Osteocyte (in vitro differentiated cells): ENCODE measurements around the gene PPIF. TPM values are rescaled to one million over a fixed set of nuclear protein-coding genes. Genes with fewer than 3 reads are reported as not detected.

Experiments used
- DNase-seq: peaks from one replicate; pipeline ENCODE4 v3.0.0; 2021; ENCODE audit warnings: mixed read lengths; ENCODE audit not compliant: unreplicated experiment; ENCODE audit errors: extremely low spot score
- H3K27ac Mint-ChIP-seq: one replicate; pipeline ENCODE4 v1.8.0; 2021; ENCODE audit warnings: mild to moderate bottlenecking, mixed read lengths; ENCODE audit not compliant: unreplicated experiment
- H3K27me3 Mint-ChIP-seq: one replicate; pipeline ENCODE4 v1.8.0; 2021; ENCODE audit warnings: mixed read lengths; ENCODE audit not compliant: unreplicated experiment
- H3K36me3 Mint-ChIP-seq: one replicate; pipeline ENCODE4 v1.8.0; 2021; ENCODE audit warnings: mixed read lengths; ENCODE audit not compliant: unreplicated experiment
- H3K4me1 Mint-ChIP-seq: one replicate; pipeline ENCODE4 v1.8.0; 2021; ENCODE audit warnings: mixed read lengths; ENCODE audit not compliant: unreplicated experiment
- H3K4me3 Mint-ChIP-seq: one replicate; pipeline ENCODE4 v1.8.0; 2021; ENCODE audit warnings: mild to moderate bottlenecking, moderate library complexity, mixed read lengths; ENCODE audit not compliant: unreplicated experiment
- H3K9me3 Mint-ChIP-seq: one replicate; pipeline ENCODE4 v1.8.0; 2021; ENCODE audit warnings: mixed read lengths; ENCODE audit not compliant: unreplicated experiment
- total RNA-seq: library from RNA; stranded (reverse); gene quantifications from 2 replicates; pipeline ENCODE4 v1.2.1, GENCODE V29; 2021
- TF ChIP-seq, protein P1 (sequence below): fragments of 200-600 bp; sonication (generic); IDR thresholded peaks from 2 replicates; pipeline ENCODE4 v1.5.0; 2021; ENCODE audit warnings: antibody characterized with exemption, mild to moderate bottlenecking, moderate library complexity

Gene PPIF
- total RNA-seq, 1 donor from 2014 or later = 17.0 TPM

DNA sequence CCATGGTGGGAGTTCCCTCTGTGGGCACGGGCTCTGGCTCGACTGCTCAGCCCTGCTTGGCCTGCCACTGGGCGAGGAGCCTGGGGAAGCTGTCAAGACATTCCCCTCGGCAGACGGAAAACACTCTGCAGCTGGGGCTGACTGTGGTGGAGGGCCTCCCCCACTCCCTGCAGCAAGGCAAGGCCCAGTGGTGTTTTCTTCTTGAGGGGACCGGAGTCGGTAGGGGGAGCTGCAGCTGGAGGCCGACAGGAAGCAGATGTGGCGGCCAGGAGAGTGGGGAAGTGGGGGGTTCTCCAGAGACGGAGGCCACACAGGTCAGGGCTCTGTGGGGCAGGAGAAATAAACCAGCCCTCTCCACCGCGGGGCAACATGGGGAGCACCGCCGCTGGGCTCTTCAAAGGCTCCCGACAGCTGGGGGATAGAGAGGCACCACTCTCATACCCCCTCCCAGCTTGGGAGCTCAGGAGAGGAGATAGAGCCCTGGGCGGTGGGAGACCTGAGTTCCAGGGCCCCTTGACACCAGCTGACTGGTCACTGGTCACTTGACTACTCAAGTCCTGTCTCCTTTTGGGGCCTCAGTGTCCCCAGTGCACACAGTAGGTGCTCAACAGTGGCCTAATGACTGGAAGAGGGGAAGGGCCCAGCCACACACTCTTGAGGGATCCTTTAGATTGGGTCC is 43.4 kb downstream of the PPIF start:
- TF ChIP-seq, protein P1, sequence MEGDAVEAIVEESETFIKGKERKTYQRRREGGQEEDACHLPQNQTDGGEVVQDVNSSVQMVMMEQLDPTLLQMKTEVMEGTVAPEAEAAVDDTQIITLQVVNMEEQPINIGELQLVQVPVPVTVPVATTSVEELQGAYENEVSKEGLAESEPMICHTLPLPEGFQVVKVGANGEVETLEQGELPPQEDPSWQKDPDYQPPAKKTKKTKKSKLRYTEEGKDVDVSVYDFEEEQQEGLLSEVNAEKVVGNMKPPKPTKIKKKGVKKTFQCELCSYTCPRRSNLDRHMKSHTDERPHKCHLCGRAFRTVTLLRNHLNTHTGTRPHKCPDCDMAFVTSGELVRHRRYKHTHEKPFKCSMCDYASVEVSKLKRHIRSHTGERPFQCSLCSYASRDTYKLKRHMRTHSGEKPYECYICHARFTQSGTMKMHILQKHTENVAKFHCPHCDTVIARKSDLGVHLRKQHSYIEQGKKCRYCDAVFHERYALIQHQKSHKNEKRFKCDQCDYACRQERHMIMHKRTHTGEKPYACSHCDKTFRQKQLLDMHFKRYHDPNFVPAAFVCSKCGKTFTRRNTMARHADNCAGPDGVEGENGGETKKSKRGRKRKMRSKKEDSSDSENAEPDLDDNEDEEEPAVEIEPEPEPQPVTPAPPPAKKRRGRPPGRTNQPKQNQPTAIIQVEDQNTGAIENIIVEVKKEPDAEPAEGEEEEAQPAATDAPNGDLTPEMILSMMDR = no peak
- H3K27ac Mint-ChIP-seq = peak overlapping the region; percentile 7
- no peak overlapping the region for H3K4me3 Mint-ChIP-seq
- peaks cover 7% of the 10 kb centered on the region for H3K4me1 Mint-ChIP-seq
- H3K9me3 Mint-ChIP-seq = no peaks in the 10 kb centered on the region
- DNase-seq = no peak
- peaks cover 47% of the 10 kb centered on the region for H3K36me3 Mint-ChIP-seq
- no peaks in the 10 kb centered on the region for H3K27me3 Mint-ChIP-seq

DNA sequence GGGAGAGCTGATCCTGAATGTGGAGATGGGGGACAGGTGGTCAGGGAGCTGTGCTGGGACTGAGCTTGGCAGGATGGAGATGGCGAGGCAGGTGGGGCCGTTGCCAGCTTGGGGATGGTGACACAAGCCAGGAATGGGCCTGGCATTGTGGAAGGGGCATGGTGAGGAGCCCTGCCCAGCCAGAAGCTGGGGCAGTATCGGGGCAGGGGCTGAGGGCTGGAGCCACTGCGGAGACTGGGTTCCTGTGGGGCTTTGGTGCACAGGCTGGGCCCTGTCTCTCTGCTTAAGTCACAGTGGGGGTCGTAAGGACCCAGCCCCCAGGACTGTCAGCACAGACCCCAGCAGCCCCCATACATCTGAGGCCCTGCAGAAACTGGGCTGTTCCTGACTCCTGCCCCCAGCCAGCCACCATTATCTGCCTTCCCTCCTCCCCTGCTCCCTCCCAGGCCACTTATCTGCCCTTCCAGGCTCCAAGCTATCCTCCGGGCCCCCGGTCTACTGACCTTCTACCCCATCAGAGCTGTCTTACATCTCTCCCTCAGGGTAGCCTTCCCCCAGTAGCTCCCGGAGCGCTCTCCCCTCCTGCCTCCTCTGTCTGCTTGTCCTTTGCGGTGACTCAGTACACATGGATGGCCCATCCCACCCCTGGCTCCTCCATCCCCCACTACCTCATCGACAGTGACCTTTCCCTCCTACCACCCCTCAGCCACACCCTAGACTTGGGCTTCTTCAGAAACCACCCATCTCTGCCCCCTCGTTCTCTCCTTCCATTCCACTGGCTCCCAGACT is 44.2 kb downstream of the PPIF start:
- peaks cover 52% of the 10 kb centered on the region for H3K36me3 Mint-ChIP-seq
- H3K27me3 Mint-ChIP-seq = no peaks in the 10 kb centered on the region
- no peak overlapping the region for H3K4me3 Mint-ChIP-seq
- DNase-seq = no peak
- H3K4me1 Mint-ChIP-seq = peaks cover 8% of the 10 kb centered on the region
- no peaks in the 10 kb centered on the region for H3K9me3 Mint-ChIP-seq
- TF ChIP-seq, protein P1 = no peak
- H3K27ac Mint-ChIP-seq = peak overlapping the region; percentile 7

DNA sequence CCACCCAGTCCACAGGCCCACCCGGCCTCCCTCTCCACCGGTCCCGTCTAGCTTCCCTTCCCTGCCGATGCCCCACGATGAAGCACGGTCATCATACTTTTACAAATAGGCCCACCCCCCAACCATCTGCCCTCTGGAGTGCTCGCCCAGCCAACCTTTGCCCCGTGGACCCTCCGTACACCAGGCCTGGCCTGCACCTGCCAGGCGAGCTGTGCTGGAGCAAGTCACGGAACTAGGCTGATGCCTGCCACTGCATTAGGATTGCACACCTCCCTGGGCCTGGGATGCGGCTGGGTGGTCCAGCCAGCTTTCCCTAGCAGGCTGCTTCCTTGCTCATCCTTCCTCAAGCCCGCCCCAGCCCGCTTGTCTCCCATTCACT is 44.7 kb downstream of the PPIF start:
- H3K27me3 Mint-ChIP-seq = no peaks in the 10 kb centered on the region
- no peaks in the 10 kb centered on the region for H3K9me3 Mint-ChIP-seq
- TF ChIP-seq, protein P1 = no peak
- peaks cover 53% of the 10 kb centered on the region for H3K36me3 Mint-ChIP-seq
- DNase-seq = no peak
- H3K4me3 Mint-ChIP-seq = no peak overlapping the region
- H3K27ac Mint-ChIP-seq = peak overlapping the region; percentile 43
- peaks cover 14% of the 10 kb centered on the region for H3K4me1 Mint-ChIP-seq

DNA sequence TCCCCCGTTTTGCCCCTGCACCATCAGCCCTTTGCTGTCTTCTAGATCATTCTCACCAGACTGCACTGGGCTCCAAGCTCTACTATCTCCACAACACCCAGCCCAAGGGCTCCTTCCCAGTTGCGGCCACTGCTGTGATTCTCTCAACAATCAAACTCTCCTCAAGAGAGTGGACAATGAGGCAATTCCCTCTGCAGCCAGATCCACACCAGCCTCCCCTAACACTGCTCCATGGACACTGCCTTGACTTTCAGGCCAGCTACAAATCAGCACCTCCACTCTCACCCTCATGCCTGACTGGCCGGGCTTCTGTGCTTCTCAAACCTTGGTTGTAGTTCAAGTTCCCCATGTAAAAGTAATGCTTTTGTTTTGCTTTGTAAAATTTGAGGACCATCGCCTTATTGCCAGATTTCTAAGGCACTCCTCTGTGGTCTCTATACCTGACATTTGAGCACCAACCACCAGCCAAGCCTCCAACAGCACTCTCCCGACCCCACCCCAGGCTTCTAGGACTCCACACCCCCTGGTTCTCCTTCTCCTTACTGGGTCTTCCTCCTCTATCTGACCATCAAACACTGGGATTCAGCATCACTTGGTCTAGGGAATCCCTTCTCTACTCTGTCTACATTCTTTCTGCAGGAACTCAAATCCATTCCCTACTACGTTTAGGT is 45.4 kb downstream of the PPIF start:
- no peaks in the 10 kb centered on the region for H3K27me3 Mint-ChIP-seq
- H3K9me3 Mint-ChIP-seq = no peaks in the 10 kb centered on the region
- peaks cover 20% of the 10 kb centered on the region for H3K4me1 Mint-ChIP-seq
- DNase-seq = no peak
- H3K4me3 Mint-ChIP-seq = no peak overlapping the region
- TF ChIP-seq, protein P1 = no peak
- no peak overlapping the region for H3K27ac Mint-ChIP-seq
- H3K36me3 Mint-ChIP-seq = peaks cover 56% of the 10 kb centered on the region
